K562 (cell line): Measurements from ENCODE around the gene ZNF276. TPM values are rescaled to one million over a fixed set of nuclear protein-coding genes. Genes with fewer than 3 reads are reported as not detected.
A peak's percentile ranks its signal among the peaks of the same experiment; 100 is the strongest.

Source experiments
- CCNT2 ChIP-seq: IDR thresholded peaks from 2 replicates; pipeline ENCODE4 v1.6.1; 2011; ENCODE audit warnings: borderline replicate concordance, low read depth, mild to moderate bottlenecking, moderate library complexity, mixed read lengths, low read length; ENCODE audit not compliant: insufficient read length; ENCODE audit errors: extremely low read depth
- CHAMP1 ChIP-seq: fragments of 450-650 bp; IDR thresholded peaks from 2 replicates; pipeline ENCODE4 v1.6.1; 2016; ENCODE audit warnings: mild to moderate bottlenecking
- CHD2 ChIP-seq: IDR thresholded peaks from 2 replicates; pipeline ENCODE4 v1.6.1; 2011; ENCODE audit warnings: low read depth, low read length
- FOXP1 ChIP-seq: sonication (generic); formaldehyde crosslinking; IDR thresholded peaks from 2 replicates; pipeline ENCODE4 v1.8.0; 2022; ENCODE audit warnings: mild to moderate bottlenecking, missing genetic modification reagents
- L3MBTL2 ChIP-seq: fragments of 450-650 bp; IDR thresholded peaks from 2 replicates; pipeline ENCODE4 v1.6.1; 2016; ENCODE audit warnings: mild to moderate bottlenecking, moderate library complexity
- NONO ChIP-seq, 2 experiments: fragments of 200-400 bp in 1 of 2; fragments of 450-650 bp in 1 of 2; formaldehyde crosslinking in 1 of 2; IDR thresholded peaks; 2 replicates each; pipeline ENCODE4 v1.6.1; 2017; ENCODE audit warnings: low read depth in 2 of 2, mild to moderate bottlenecking in 2 of 2, moderate library complexity in 2 of 2, low read length in 1 of 2
- NRF1 ChIP-seq, 2 experiments: fragments of 450-650 bp; IDR thresholded peaks in 1 of 2; conservative IDR thresholded peaks in 1 of 2; 2 replicates each; pipeline ENCODE4 v1.6.1; 2014; ENCODE audit warnings: mild to moderate bottlenecking in 2 of 2
- PHF20 ChIP-seq: fragments of 450-650 bp; IDR thresholded peaks from 2 replicates; pipeline ENCODE4 v1.6.1; 2018; ENCODE audit not compliant: partially characterized antibody
- PRPF4 ChIP-seq: fragments of 200-400 bp; formaldehyde crosslinking; IDR thresholded peaks from one replicate; pipeline ENCODE4 v1.6.1; 2017; ENCODE audit warnings: low read length, low read depth, mild to moderate bottlenecking; ENCODE audit not compliant: insufficient read depth, poor library complexity, severe bottlenecking
- SFPQ ChIP-seq: fragments of 200-400 bp; formaldehyde crosslinking; IDR thresholded peaks from 2 replicates; pipeline ENCODE4 v1.6.1; 2017; ENCODE audit warnings: mild to moderate bottlenecking, low read depth, low read length, moderate library complexity
- SMAD4 ChIP-seq: fragments of 250-450 bp; sonication (Bioruptor Pico); conservative IDR thresholded peaks from 2 replicates; pipeline ENCODE4 v1.8.0; 2021; ENCODE audit warnings: inconsistent platforms, mild to moderate bottlenecking, moderate library complexity
- SRSF1 ChIP-seq: fragments of 200-400 bp; formaldehyde crosslinking; IDR thresholded peaks from 2 replicates; pipeline ENCODE4 v1.6.1; 2017; ENCODE audit warnings: mild to moderate bottlenecking, low read depth, low read length, moderate library complexity
- TCF7 ChIP-seq: sonication (generic); IDR thresholded peaks from 2 replicates; pipeline ENCODE4 v1.6.1; 2016; ENCODE audit warnings: antibody characterized with exemption, borderline replicate concordance
- TSC22D4 ChIP-seq: fragments of 450-650 bp; IDR thresholded peaks from 2 replicates; pipeline ENCODE4 v1.6.1; 2016; ENCODE audit warnings: missing genetic modification characterization, missing biosample characterization, control low read depth
- ZNF274 ChIP-seq: IDR thresholded peaks from 2 replicates; pipeline ENCODE4 v1.6.1; 2011; ENCODE audit warnings: low read depth, mild to moderate bottlenecking, low read length, moderate library complexity, borderline replicate concordance
- ZNF668 ChIP-seq: fragments of 250-450 bp; sonication (Bioruptor Pico); IDR thresholded peaks from 2 replicates; pipeline ENCODE4 v1.8.0; 2022; ENCODE audit warnings: mild to moderate bottlenecking, inconsistent platforms
- polyA plus RNA-seq, 8 experiments: library from polyadenylated mRNA; depleted of rRNA in 4 of 8; stranded (reverse) in 5 of 8; unstranded in 3 of 8; fragments of >200 nt; fragmentation: Nextera tagmentation in 2 of 8; fragmentation: Illumina TruSeq in 1 of 8; extraction: Ambion mirVana in 2 of 8; extraction: Trizol in 1 of 8; gene quantifications; 2 replicates each; pipeline versions ENCODE4 v1.2.1 to v1.2.3, GENCODE V29; 2011 to 2014; ENCODE audit warnings: inconsistent platforms in 1 of 8, missing spikeins in 1 of 8
- total RNA-seq, 7 experiments: library from RNA; depleted of rRNA in 6 of 7; stranded (reverse); fragments of >200 nt in 6 of 7; fragmentation: Illumina TruSeq in 2 of 7; extraction: Trizol in 2 of 7; gene quantifications; 2 replicates each; pipeline versions ENCODE4 v1.2.1 to v1.2.3, GENCODE V29; 2011 to 2021; ENCODE audit warnings: low replicate concordance in 1 of 7

Gene ZNF276
- total and polyA plus RNA-seq, 9 of the 15 experiments (the other 6 are each of a cell fraction or from before 2014, with no cell fraction given), result 0.49 to 43.9 (median 15.8) TPM

- TF ChIP-seq SMAD4 (CRISPR knock-in tag) (0 out of 2 replicates have a peak, but pooled peaks have one; percentile 11), CHAMP1 (no peak), NONO (IDR thresholded peaks at IDR 0.05; ENCODE audit: low read depth in 2 of 2, low read length in 1 of 2) (peak; percentile 44 to 45; a peak in 1 of 4 replicates), L3MBTL2 (peak; percentile 57), SFPQ (peak; percentile 68; the same call in 1 of the 2 replicates), TSC22D4 (tag) (no peak), NRF1 (conservative IDR thresholded peaks at IDR 0.05 in 1 of 2, IDR thresholded peaks at IDR 0.05 in 1 of 2) (peak in 1 of 2 experiments; percentile 26; a peak in 1 of 4 replicates), ZNF274 (peak; percentile 46; the same call in 1 of the 2 replicates), PHF20 (peak; percentile 5), ZNF668 (CRISPR knock-in tag) (no peak), PRPF4 (peak; percentile 28), CHD2 (peak; percentile 41), CCNT2 (peak; percentile 70), SRSF1 (0 out of 2 replicates have a peak, but pooled peaks have one; percentile 89), FOXP1 (CRISPR knock-in tag) (peak; percentile 44; the same call in 1 of the 2 replicates), TCF7 (no peak)
Measured at GRCh38 chr16:89721546-89722391, 432 bp downstream of the ZNF276 start (continued).
